Right atrium auricular region (tissue), 2 donors: ENCODE measurements around the gene SOHLH2. TPM values are rescaled to one million over a fixed set of nuclear protein-coding genes. Genes with fewer than 3 reads are reported as not detected.

Experiments used
- DNase-seq: peaks from one replicate; pipeline ENCODE4 v3.0.0-alpha.2; 2019; ENCODE audit warnings: low spot score
- H3K27ac ChIP-seq, 2 donors: fragments of 200-600 bp; sonication (generic); 1 replicate in 1 of 2; 2 replicates in 1 of 2; pipeline ENCODE4 v1.5.1; 2016 to 2019
- H3K27me3 ChIP-seq, 2 donors: fragments of 200-600 bp; sonication (generic); one replicate each; pipeline versions ENCODE4 v1.5.1 to v1.6.0; 2017 to 2019
- H3K36me3 ChIP-seq: fragments of 200-600 bp; sonication (generic); one replicate; pipeline ENCODE4 v1.5.1; 2016
- H3K4me1 ChIP-seq, 2 donors: fragments of 200-600 bp; sonication (generic); one replicate each; pipeline versions ENCODE4 v1.5.1 to v1.6.0; 2017 to 2019
- H3K4me3 ChIP-seq, 2 donors: fragments of 200-600 bp; sonication (generic); 1 replicate in 1 of 2; 2 replicates in 1 of 2; pipeline ENCODE4 v1.5.1; 2017 to 2019; ENCODE audit warnings: mild to moderate bottlenecking in 1 of 2, moderate library complexity in 1 of 2
- H3K9me3 ChIP-seq, 2 donors: fragments of 200-600 bp; sonication (generic); one replicate each; pipeline ENCODE4 v1.5.1; 2019
- CTCF ChIP-seq, 2 donors: fragments of 200-600 bp; sonication (generic); IDR thresholded peaks; one replicate each; pipeline ENCODE4 v1.5.1; 2019; ENCODE audit warnings: antibody characterized with exemption in 2 of 2
- total RNA-seq, 2 donors: library from RNA; depleted of rRNA; stranded (reverse); fragments of >200 nt; gene quantifications; one replicate each; pipeline ENCODE4 v1.1.0, GENCODE V29; 2016

Gene SOHLH2
- total RNA-seq, 2 donors from 2014 or later: 0.20 TPM; not detected in 1

GRCh38 chr13:36131931-36132297 is 82.4 kb downstream of the SOHLH2 start:
- TF ChIP-seq CTCF (IDR thresholded peaks at IDR 0.05): no peak
- H3K36me3 ChIP-seq: no peaks in the 10 kb centered on the region
- H3K27ac ChIP-seq: peak overlapping the region; percentile 53 to 60
- no peaks in the 10 kb centered on the region for H3K9me3 ChIP-seq
- H3K4me3 ChIP-seq: peak overlapping the region; percentile 49 to 58
- peak; percentile 83 for DNase-seq
- peaks cover 0 to 8% of the 10 kb centered on the region in 2 donors for H3K4me1 ChIP-seq
- no peaks in the 10 kb centered on the region for H3K27me3 ChIP-seq

- no peaks in the 10 kb centered on the region for H3K27me3 ChIP-seq
- H3K4me1 ChIP-seq: peaks cover 0 to 8% of the 10 kb centered on the region in 2 donors
- H3K9me3 ChIP-seq: no peaks in the 10 kb centered on the region
- peak within 1 kb of the TSS; percentile 49 to 58 for H3K4me3 ChIP-seq
- TF ChIP-seq CTCF (IDR thresholded peaks at IDR 0.05): no peak
- H3K27ac ChIP-seq: peak within 1 kb of the TSS; percentile 53 to 60
- H3K36me3 ChIP-seq: no peaks in the 10 kb centered on the region
- DNase-seq: peak; percentile 69
Observed at GRCh38 chr13:36131222-36131930, 83.0 kb downstream of the SOHLH2 start, which contains the start of gene DCLK1. DCLK1 (minus strand) TSS chr13:36131382.

GRCh38 chr13:36130552-36131221 is 83.7 kb downstream of the SOHLH2 start:
- Histone ChIP-seq H3K27ac (peak overlapping the region; percentile 53 to 60), H3K36me3 (no peaks in the 10 kb centered on the region), H3K9me3 (no peaks in the 10 kb centered on the region), H3K27me3 (no peaks in the 10 kb centered on the region), H3K4me3 (peak overlapping the region; percentile 49 to 58), H3K4me1 (peaks cover 0 to 8% of the 10 kb centered on the region in 2 donors)
- peak; percentile 66 for DNase-seq
- no peak for TF ChIP-seq CTCF (IDR thresholded peaks at IDR 0.05)

- DNase-seq: no peak
- Histone ChIP-seq H3K27me3 (no peaks in the 10 kb centered on the region), H3K4me1 (peaks cover 0 to 8% of the 10 kb centered on the region in 2 donors), H3K9me3 (no peaks in the 10 kb centered on the region), H3K4me3 (peak overlapping the region; percentile 49 to 58), H3K36me3 (no peaks in the 10 kb centered on the region), H3K27ac (peak overlapping the region in 1 of 2 donors; percentile 53)
- no peak for TF ChIP-seq CTCF (IDR thresholded peaks at IDR 0.05)
Observed at GRCh38 chr13:36130193-36130551, 84.2 kb downstream of the SOHLH2 start.

GRCh38 chr13:36129539-36129938 is 84.8 kb downstream of the SOHLH2 start:
- Histone ChIP-seq H3K4me1 (peaks cover 0 to 13% of the 10 kb centered on the region in 2 donors), H3K27me3 (no peaks in the 10 kb centered on the region), H3K36me3 (no peaks in the 10 kb centered on the region), H3K4me3 (peak overlapping the region in 1 of 2 donors; percentile 58), H3K27ac (no peak overlapping the region), H3K9me3 (no peaks in the 10 kb centered on the region)
- DNase-seq: no peak
- no peak for TF ChIP-seq CTCF (IDR thresholded peaks at IDR 0.05)
